Erythroblast (primary cell): ENCODE data around the gene NWD2.

Source experiments
- GATA1 ChIP-seq: IDR thresholded peaks from 2 replicates; pipeline ENCODE4 v1.6.1; 2011; ENCODE audit warnings: low read depth, mild to moderate bottlenecking, control low read depth, low read length, moderate library complexity
- POLR2A ChIP-seq: IDR thresholded peaks from 2 replicates; pipeline ENCODE4 v1.6.1; 2011; ENCODE audit warnings: mild to moderate bottlenecking, low read length

DNA sequence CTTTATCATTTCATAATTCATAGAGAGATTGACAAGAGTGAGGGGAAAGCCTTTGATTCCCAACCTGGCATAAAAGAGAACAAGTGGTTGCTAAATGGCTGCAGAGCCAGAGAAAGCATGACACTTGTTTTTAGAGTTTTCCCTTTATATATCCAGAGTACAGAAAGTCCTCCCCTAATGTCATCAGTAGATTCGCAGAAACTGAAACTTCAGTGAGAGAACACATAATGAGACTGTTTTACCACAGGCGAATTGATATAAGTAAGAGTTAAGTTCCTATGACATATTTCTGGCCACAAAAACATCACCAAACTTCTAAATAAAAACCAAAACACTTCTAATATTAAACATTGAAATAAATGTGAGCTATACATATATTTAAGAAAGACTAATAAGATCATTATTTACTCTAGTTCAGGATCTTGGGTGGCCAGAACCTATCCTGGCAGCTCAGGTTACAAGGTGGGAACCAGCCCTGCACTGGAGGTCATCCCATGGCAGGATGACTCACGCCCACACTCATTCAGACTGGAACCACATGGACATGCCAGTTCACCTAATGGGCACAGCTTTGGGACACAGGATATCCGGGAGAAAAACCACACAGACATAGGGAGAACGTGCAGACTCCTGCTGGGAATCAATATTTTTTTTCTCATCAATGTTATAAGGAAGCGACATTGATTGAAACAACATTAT, 35.5 kb downstream of the NWD2 start:
- TF ChIP-seq POLR2A = no peak
- no peak for TF ChIP-seq GATA1
